ENCODE measurements around the gene FOXF1.

The FOXF1 gene

GRCh38 chr16:86492961-86493629, 17.2 kb upstream of the FOXF1 start:
- TF ChIP-seq FOXA1 (IDR thresholded peaks at IDR 0.05), result no peak
- no peak for TF ChIP-seq SP1 (IDR thresholded peaks at IDR 0.05)
- TF ChIP-seq HDGF (IDR thresholded peaks at IDR 0.05; ENCODE audit: borderline replicate concordance), result no peak
- no peak for TF ChIP-seq ELF4 (IDR thresholded peaks at IDR 0.05)
- no peak for TF ChIP-seq FOXK2 (IDR thresholded peaks at IDR 0.05)
- no peak for TF ChIP-seq ZNF384 (IDR thresholded peaks at IDR 0.05)
- no peak for TF ChIP-seq FOXM1 (IDR thresholded peaks at IDR 0.05; ENCODE audit: borderline replicate concordance)
- TF ChIP-seq TARDBP (IDR thresholded peaks at IDR 0.05), result no peak
- TF ChIP-seq SUZ12 (IDR thresholded peaks at IDR 0.05), result no peak
- TF ChIP-seq ARNT (IDR thresholded peaks at IDR 0.05), result no peak
- TF ChIP-seq LEF1 (IDR thresholded peaks at IDR 0.05; ENCODE audit: borderline replicate concordance), result no peak
- no peak for TF ChIP-seq BHLHE40 (IDR thresholded peaks at IDR 0.05; ENCODE audit: borderline replicate concordance)
- no peak for TF ChIP-seq NFRKB (IDR thresholded peaks at IDR 0.05)
- TF ChIP-seq, protein P1, sequence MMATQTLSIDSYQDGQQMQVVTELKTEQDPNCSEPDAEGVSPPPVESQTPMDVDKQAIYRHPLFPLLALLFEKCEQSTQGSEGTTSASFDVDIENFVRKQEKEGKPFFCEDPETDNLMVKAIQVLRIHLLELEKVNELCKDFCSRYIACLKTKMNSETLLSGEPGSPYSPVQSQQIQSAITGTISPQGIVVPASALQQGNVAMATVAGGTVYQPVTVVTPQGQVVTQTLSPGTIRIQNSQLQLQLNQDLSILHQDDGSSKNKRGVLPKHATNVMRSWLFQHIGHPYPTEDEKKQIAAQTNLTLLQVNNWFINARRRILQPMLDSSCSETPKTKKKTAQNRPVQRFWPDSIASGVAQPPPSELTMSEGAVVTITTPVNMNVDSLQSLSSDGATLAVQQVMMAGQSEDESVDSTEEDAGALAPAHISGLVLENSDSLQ (IDR thresholded peaks at IDR 0.05), result no peak
- TF ChIP-seq CTBP1 (IDR thresholded peaks at IDR 0.05; ENCODE audit: borderline replicate concordance), result no peak
- TF ChIP-seq L3MBTL2 (conservative IDR thresholded peaks at IDR 0.05), result no peak
- DNase-seq (ENCODE audit: extremely low spot score), result no peak
- CTCF ChIA-PET, result interaction anchor here (0.6 kb wide), 1 partner anchor 240 kb away, joined by 4 read pairs; no protein-coding TSS in a partner anchor
- POLR2A ChIA-PET, result no interaction called here

GRCh38 chr16:86494039-86494564, 16.2 kb upstream of the FOXF1 start:
- POLR2A ChIA-PET, result no interaction called here
- no peak for DNase-seq (ENCODE audit: extremely low spot score)
- CTCF ChIA-PET, result interaction anchor here (0.6 kb wide), 1 partner anchor 152 kb away, joined by 3 read pairs; no protein-coding TSS in a partner anchor
- TF ChIP-seq HDGF (IDR thresholded peaks at IDR 0.05; ENCODE audit: borderline replicate concordance), result no peak
- TF ChIP-seq ARNT (IDR thresholded peaks at IDR 0.05), result no peak
- TF ChIP-seq ELF4 (IDR thresholded peaks at IDR 0.05), result no peak
- TF ChIP-seq FOXM1 (IDR thresholded peaks at IDR 0.05; ENCODE audit: borderline replicate concordance), result no peak
- no peak for TF ChIP-seq ZNF384 (IDR thresholded peaks at IDR 0.05)
- no peak for TF ChIP-seq TARDBP (IDR thresholded peaks at IDR 0.05)
- TF ChIP-seq LEF1 (IDR thresholded peaks at IDR 0.05; ENCODE audit: borderline replicate concordance), result no peak
- no peak for TF ChIP-seq CTBP1 (IDR thresholded peaks at IDR 0.05; ENCODE audit: borderline replicate concordance)
- no peak for TF ChIP-seq FOXA1 (IDR thresholded peaks at IDR 0.05)
- TF ChIP-seq L3MBTL2 (conservative IDR thresholded peaks at IDR 0.05), result no peak
- no peak for TF ChIP-seq SUZ12 (IDR thresholded peaks at IDR 0.05)
- TF ChIP-seq, protein P1 (IDR thresholded peaks at IDR 0.05), result no peak

DNA sequence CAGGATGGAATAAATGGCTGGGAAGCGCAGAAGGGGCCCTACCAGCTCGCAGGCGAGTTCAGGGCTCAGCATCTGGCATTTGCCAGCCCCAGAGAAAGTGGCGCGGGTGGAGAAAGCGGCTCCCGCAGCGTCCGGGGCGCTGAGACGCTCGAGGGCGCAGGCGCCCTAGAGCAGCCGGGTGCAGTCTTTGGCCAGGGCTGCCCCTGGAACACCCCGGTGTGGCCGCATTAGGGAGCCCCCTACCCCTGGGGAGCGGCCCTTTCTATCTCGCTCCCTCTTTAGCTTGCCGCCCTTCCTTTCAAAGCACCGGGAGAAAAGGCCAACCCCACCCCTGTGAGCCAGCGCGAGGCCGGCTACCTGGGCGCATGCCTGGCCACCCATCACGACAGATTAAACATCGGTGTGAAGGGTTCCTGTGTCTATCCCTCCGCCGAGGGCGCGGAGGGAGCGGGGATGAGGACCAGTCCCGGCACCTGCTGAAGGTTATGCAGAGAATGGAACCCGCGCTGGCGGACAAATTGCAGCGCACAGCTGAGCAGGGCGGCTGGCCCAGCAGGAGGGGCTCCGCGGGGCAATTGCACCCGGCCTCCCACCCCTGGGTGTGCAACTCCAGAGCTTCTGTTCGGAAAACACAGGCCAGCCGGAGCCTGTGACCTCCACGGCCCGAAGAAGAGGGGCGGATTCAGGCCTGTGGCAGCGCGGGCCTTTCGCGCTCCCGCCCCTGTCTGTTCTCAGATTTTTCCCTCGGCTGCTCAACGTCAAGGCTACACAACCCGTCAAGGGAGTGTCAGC, 15.6 kb upstream of the FOXF1 start:
- TF ChIP-seq HDGF (IDR thresholded peaks at IDR 0.05; ENCODE audit: borderline replicate concordance) (no peak), L3MBTL2 (conservative IDR thresholded peaks at IDR 0.05) (no peak), FOXA1 (IDR thresholded peaks at IDR 0.05) (no peak), SP1 (IDR thresholded peaks at IDR 0.05) (no peak), ARNT (IDR thresholded peaks at IDR 0.05) (no peak), NFRKB (IDR thresholded peaks at IDR 0.05) (no peak), FOXK2 (IDR thresholded peaks at IDR 0.05) (no peak), LEF1 (IDR thresholded peaks at IDR 0.05; ENCODE audit: borderline replicate concordance) (no peak)
- TF ChIP-seq, protein P1 (IDR thresholded peaks at IDR 0.05), result no peak
- CTCF ChIA-PET, result no interaction called here

DNA sequence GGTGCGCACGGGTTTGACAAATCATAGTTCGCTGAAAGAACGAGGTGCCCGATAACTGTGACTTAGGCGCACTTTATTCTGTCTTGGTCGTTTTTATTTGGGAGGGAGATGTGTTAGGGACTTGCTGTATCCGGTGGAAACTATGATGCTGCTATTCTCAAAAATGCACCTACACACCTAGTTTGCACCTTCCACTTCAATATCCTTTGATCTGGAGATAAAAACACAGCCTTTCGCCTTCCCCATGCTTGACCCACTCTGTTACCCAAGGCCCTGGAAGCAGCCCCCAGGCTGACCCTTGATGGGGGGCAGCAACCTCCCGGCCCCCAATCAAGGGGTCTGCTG, 15.0 kb upstream of the FOXF1 start:
- ChIA-PET POLR2A (no interaction called here), CTCF (no interaction called here)
- TF ChIP-seq FOXM1 (IDR thresholded peaks at IDR 0.05; ENCODE audit: borderline replicate concordance) (no peak), FOXA1 (IDR thresholded peaks at IDR 0.05) (no peak), ELF4 (IDR thresholded peaks at IDR 0.05) (no peak), BHLHE40 (IDR thresholded peaks at IDR 0.05; ENCODE audit: borderline replicate concordance) (no peak), ARNT (IDR thresholded peaks at IDR 0.05) (no peak), FOXK2 (IDR thresholded peaks at IDR 0.05) (no peak), SP1 (IDR thresholded peaks at IDR 0.05) (no peak), HDGF (IDR thresholded peaks at IDR 0.05; ENCODE audit: borderline replicate concordance) (no peak), SUZ12 (IDR thresholded peaks at IDR 0.05) (no peak), L3MBTL2 (conservative IDR thresholded peaks at IDR 0.05) (no peak), TARDBP (IDR thresholded peaks at IDR 0.05) (no peak), CTBP1 (IDR thresholded peaks at IDR 0.05; ENCODE audit: borderline replicate concordance) (no peak), NFRKB (IDR thresholded peaks at IDR 0.05) (no peak)
- TF ChIP-seq, protein P1 (IDR thresholded peaks at IDR 0.05), result no peak
- DNase-seq (ENCODE audit: extremely low spot score), result no peak

More for the DNA sequence above, 15.6 kb upstream of the FOXF1 start:
- no peak for DNase-seq (ENCODE audit: extremely low spot score)
- POLR2A ChIA-PET, result no interaction called here

DNA sequence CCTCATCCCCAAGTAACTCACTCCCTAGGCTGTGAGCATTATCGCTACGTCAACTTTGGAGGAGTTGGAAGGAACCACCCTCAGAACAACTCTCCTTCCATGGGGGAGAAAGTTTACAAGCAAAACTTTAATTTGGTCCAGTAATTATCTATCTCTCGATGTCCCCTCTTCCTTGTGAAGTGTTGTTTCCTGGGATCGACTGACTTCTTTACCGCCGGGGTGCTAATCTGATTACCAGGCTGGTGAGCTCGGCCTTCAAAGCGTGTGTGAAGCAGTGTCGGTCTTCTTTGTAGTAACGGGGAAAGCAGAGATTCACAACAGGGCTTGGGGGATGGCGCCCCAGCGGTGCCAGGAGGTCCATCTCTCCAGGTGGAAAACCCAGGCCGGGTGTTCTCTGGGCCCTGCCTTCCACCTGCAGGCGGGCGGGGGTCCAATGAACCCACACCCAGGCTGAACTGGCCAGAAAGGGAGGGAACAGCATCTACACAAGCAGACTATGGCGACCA, 14.5 kb upstream of the FOXF1 start:
- no peak for DNase-seq (ENCODE audit: extremely low spot score)
- ChIA-PET POLR2A (no interaction called here), CTCF (no interaction called here)
- TF ChIP-seq ELF4 (IDR thresholded peaks at IDR 0.05) (no peak), TARDBP (IDR thresholded peaks at IDR 0.05) (no peak), BHLHE40 (IDR thresholded peaks at IDR 0.05; ENCODE audit: borderline replicate concordance) (no peak), L3MBTL2 (conservative IDR thresholded peaks at IDR 0.05) (no peak), ZNF384 (IDR thresholded peaks at IDR 0.05) (no peak), FOXK2 (IDR thresholded peaks at IDR 0.05) (no peak), FOXM1 (IDR thresholded peaks at IDR 0.05; ENCODE audit: borderline replicate concordance) (no peak), NFRKB (IDR thresholded peaks at IDR 0.05) (no peak), ARNT (IDR thresholded peaks at IDR 0.05) (no peak), FOXA1 (IDR thresholded peaks at IDR 0.05) (no peak)
- TF ChIP-seq, protein P1 (IDR thresholded peaks at IDR 0.05), result no peak

All from HEK293T (cell line).